GM12875 (cell line): Measurements from ENCODE around the gene HTR3A.

Source experiments
- H3K4me3 ChIP-seq: one replicate; pipeline ENCODE4 v1.5.1; 2011; ENCODE audit warnings: low read depth, low read length, control low read depth
- CTCF ChIP-seq: IDR thresholded peaks from 2 replicates; pipeline ENCODE4 v1.5.1; 2011; ENCODE audit warnings: low read depth, mild to moderate bottlenecking, control low read depth, inconsistent platforms, low read length, moderate library complexity, borderline replicate concordance; ENCODE audit not compliant: insufficient read depth

The HTR3A gene

GRCh38 chr11:114031246-114031966 lies 56.5 kb downstream of the HTR3A start:
- no peak for TF ChIP-seq CTCF
- no peak overlapping the region for H3K4me3 ChIP-seq

GRCh38 chr11:114031967-114032320 lies 57.0 kb downstream of the HTR3A start:
- H3K4me3 ChIP-seq, result no peak overlapping the region
- TF ChIP-seq CTCF, result no peak

GRCh38 chr11:114033066-114033465 lies 58.2 kb downstream of the HTR3A start:
- no peak for TF ChIP-seq CTCF
- no peak overlapping the region for H3K4me3 ChIP-seq

GRCh38 chr11:114033572-114033971 lies 58.7 kb downstream of the HTR3A start:
- no peak overlapping the region for H3K4me3 ChIP-seq
- TF ChIP-seq CTCF, result no peak

GRCh38 chr11:114034956-114035355 lies 60.0 kb downstream of the HTR3A start:
- no peak for TF ChIP-seq CTCF
- no peak overlapping the region for H3K4me3 ChIP-seq

GRCh38 chr11:114036147-114036811 lies 61.4 kb downstream of the HTR3A start:
- no peak overlapping the region for H3K4me3 ChIP-seq

More at GRCh38 chr11:114036147-114036811, 61.4 kb downstream of the HTR3A start:
- TF ChIP-seq CTCF, result peak; percentile 55
